K562 (cell line): ENCODE data around the gene ABCB10. TPM values are rescaled to one million over a fixed set of nuclear protein-coding genes. Genes with fewer than 3 reads are reported as not detected.

Experiments
- BDP1 ChIP-seq: IDR thresholded peaks from 3 replicates; pipeline ENCODE4 v1.6.1; 2011; ENCODE audit not compliant: insufficient read length, insufficient read depth
- HDAC8 ChIP-seq: fragments of 450-650 bp; IDR thresholded peaks from 2 replicates; pipeline ENCODE4 v1.6.1; 2016; ENCODE audit warnings: mild to moderate bottlenecking, missing genetic modification characterization, moderate library complexity, missing compliant biosample characterization
- JUN ChIP-seq, 2 experiments: sonication (generic) in 1 of 2; formaldehyde crosslinking in 1 of 2; IDR thresholded peaks; 2 replicates each; pipeline versions ENCODE4 v1.6.1 to v1.8.0; 2012 to 2022; ENCODE audit warnings: borderline replicate concordance in 2 of 2, mild to moderate bottlenecking in 2 of 2, improper control_type of control experiment in 1 of 2, low read depth in 1 of 2, low read length in 1 of 2, missing genetic modification reagents in 1 of 2
- L3MBTL2 ChIP-seq: fragments of 450-650 bp; IDR thresholded peaks from 2 replicates; pipeline ENCODE4 v1.6.1; 2016; ENCODE audit warnings: mild to moderate bottlenecking, moderate library complexity
- NR2F6 ChIP-seq: fragments of 450-650 bp; formaldehyde crosslinking; IDR thresholded peaks from 2 replicates; pipeline ENCODE4 v1.4.0; 2020; ENCODE audit warnings: mild to moderate bottlenecking
- POLR2H ChIP-seq: IDR thresholded peaks from 2 replicates; pipeline ENCODE4 v1.6.1; 2016; ENCODE audit warnings: missing genetic modification characterization, low read depth, mild to moderate bottlenecking, control low read depth, missing compliant biosample characterization, moderate library complexity
- STAG1 ChIP-seq: sonication (generic); formaldehyde crosslinking; IDR thresholded peaks from 2 replicates; pipeline ENCODE4 v1.5.0; 2020; ENCODE audit warnings: missing genetic modification reagents, borderline replicate concordance
- TEAD1 ChIP-seq, 2 experiments: fragments of 450-650 bp in 1 of 2; sonication (generic) in 1 of 2; formaldehyde crosslinking; IDR thresholded peaks; 2 replicates each; pipeline versions ENCODE4 v1.4.0 to v1.8.0; 2020 to 2022; ENCODE audit warnings: mild to moderate bottlenecking in 2 of 2, missing genetic modification reagents in 1 of 2
- ZBTB1 ChIP-seq: sonication (generic); formaldehyde crosslinking; IDR thresholded peaks from 2 replicates; pipeline ENCODE4 v1.8.1; 2023; ENCODE audit warnings: missing genetic modification reagents, low read depth, mild to moderate bottlenecking, borderline replicate concordance
- ZNF121 ChIP-seq: sonication (generic); formaldehyde crosslinking; conservative IDR thresholded peaks from 2 replicates; pipeline ENCODE4 v1.8.0; 2022; ENCODE audit warnings: missing genetic modification reagents
- ZNF444 ChIP-seq: fragments of 250-450 bp; sonication (Bioruptor Pico); IDR thresholded peaks from 2 replicates; pipeline ENCODE4 v1.4.0; 2020; ENCODE audit warnings: mild to moderate bottlenecking, moderate library complexity
- polyA plus RNA-seq, 8 experiments: library from polyadenylated mRNA; depleted of rRNA in 4 of 8; stranded (reverse) in 5 of 8; unstranded in 3 of 8; fragments of >200 nt; fragmentation: Nextera tagmentation in 2 of 8; fragmentation: Illumina TruSeq in 1 of 8; extraction: Ambion mirVana in 2 of 8; extraction: Trizol in 1 of 8; gene quantifications; 2 replicates each; pipeline versions ENCODE4 v1.2.1 to v1.2.3, GENCODE V29; 2011 to 2014; ENCODE audit warnings: inconsistent platforms in 1 of 8, missing spikeins in 1 of 8
- total RNA-seq, 7 experiments: library from RNA; depleted of rRNA in 6 of 7; stranded (reverse); fragments of >200 nt in 6 of 7; fragmentation: Illumina TruSeq in 2 of 7; extraction: Trizol in 2 of 7; gene quantifications; 2 replicates each; pipeline versions ENCODE4 v1.2.1 to v1.2.3, GENCODE V29; 2011 to 2021; ENCODE audit warnings: low replicate concordance in 1 of 7
- TF ChIP-seq, protein P1 (sequence below): sonication (generic); formaldehyde crosslinking; IDR thresholded peaks from 2 replicates; pipeline ENCODE4 v1.8.0; 2022; ENCODE audit warnings: missing genetic modification reagents, mild to moderate bottlenecking, borderline replicate concordance
- TF ChIP-seq, protein P2 (sequence below): sonication (generic); formaldehyde crosslinking; IDR thresholded peaks from 2 replicates; pipeline ENCODE4 v1.5.0; 2020; ENCODE audit warnings: missing genetic modification reagents
- TF ChIP-seq, protein P3 (sequence below), 2 experiments: fragments of 250-450 bp in 1 of 2; fragments of 450-650 bp in 1 of 2; sonication (Bioruptor Pico) in 1 of 2; IDR thresholded peaks; 2 replicates each; pipeline versions ENCODE4 v1.6.1 to v1.8.0; 2016 to 2021; ENCODE audit warnings: mild to moderate bottlenecking in 2 of 2, moderate library complexity in 2 of 2, missing compliant biosample characterization in 1 of 2, missing genetic modification characterization in 1 of 2
- TF ChIP-seq, protein P4 (sequence below): fragments of 250-450 bp; sonication (Bioruptor Pico); IDR thresholded peaks from 2 replicates; pipeline ENCODE4 v1.5.0; 2021; ENCODE audit warnings: mild to moderate bottlenecking, borderline replicate concordance
- TF ChIP-seq, protein P5 (sequence below): sonication (generic); formaldehyde crosslinking; IDR thresholded peaks from 2 replicates; pipeline ENCODE4 v1.8.1; 2023; ENCODE audit warnings: mild to moderate bottlenecking, missing genetic modification reagents

ABCB10 gene
- total and polyA plus RNA-seq, 9 of the 15 experiments (the other 6 are each of a cell fraction or from before 2014, with no cell fraction given) = 12.4 to 54.8 (median 36.4) TPM

DNA sequence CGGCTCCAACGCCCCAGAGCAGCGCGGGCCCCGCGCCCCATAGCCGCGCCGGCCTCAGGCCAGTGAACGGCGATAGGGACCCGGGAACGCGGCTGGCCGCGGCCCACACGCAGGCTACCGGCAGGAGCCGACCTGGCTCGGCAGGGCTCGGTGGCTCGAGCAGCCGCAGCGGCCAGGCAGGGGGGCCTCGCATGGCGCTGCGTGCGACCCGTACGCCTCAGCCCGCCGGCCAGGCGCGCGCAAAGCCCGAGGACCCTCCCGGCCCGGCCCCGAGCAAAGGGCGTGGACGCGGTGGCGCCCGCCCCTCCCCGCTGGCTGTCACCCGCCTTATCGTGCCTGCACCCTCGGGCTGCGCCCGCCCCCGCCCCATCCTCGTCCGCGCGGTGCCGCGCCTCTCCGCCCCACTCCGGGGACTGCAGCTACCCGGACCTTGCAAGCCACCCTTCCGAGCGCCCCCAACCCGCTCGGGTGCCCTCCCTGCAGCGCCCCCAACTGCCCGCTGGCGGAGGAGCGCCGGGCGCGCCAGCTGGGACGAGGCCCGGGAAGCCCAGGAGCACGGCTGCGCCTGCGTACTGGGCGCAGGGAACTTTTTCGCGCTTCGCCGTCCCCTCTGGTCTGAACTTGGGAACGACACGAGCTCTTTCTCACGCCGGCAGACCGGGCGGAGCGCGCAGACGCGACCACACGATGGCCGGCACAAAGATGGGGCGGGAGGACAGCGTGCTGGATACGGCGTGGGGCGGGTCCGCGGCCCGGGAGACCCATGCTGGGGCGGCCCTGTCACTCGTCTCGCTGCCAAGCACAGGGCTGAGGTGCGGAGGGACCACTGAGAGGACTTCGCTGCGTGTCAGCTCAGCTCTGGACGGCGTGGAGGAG, at the start of gene ABCB10 (continued):
- TF ChIP-seq BDP1 (no peak), ZNF444 (no peak), STAG1 (CRISPR knock-in tag) (no peak), NR2F6 (no peak), HDAC8 (tag) (0 out of 2 replicates have a peak, but pooled peaks have one; percentile 35), ZBTB1 (no peak; the same call in 1 of the 2 replicates), TEAD1 (CRISPR knock-in tag; IDR thresholded peaks at IDR 0.05) (peak; percentile 36 to 90; a peak in 2 of 4 replicates), L3MBTL2 (peak; percentile 77), JUN (IDR thresholded peaks at IDR 0.05; ENCODE audit: borderline replicate concordance, low read depth, low read length) (peak; percentile 64; the same call in 1 of the 2 replicates), JUN (CRISPR knock-in tag; IDR thresholded peaks at IDR 0.05; ENCODE audit: borderline replicate concordance) (peak; percentile 65; the same call in 1 of the 2 replicates), POLR2H (tag) (no peak), ZNF121 (CRISPR knock-in tag) (no peak)
- TF ChIP-seq, protein P1, sequence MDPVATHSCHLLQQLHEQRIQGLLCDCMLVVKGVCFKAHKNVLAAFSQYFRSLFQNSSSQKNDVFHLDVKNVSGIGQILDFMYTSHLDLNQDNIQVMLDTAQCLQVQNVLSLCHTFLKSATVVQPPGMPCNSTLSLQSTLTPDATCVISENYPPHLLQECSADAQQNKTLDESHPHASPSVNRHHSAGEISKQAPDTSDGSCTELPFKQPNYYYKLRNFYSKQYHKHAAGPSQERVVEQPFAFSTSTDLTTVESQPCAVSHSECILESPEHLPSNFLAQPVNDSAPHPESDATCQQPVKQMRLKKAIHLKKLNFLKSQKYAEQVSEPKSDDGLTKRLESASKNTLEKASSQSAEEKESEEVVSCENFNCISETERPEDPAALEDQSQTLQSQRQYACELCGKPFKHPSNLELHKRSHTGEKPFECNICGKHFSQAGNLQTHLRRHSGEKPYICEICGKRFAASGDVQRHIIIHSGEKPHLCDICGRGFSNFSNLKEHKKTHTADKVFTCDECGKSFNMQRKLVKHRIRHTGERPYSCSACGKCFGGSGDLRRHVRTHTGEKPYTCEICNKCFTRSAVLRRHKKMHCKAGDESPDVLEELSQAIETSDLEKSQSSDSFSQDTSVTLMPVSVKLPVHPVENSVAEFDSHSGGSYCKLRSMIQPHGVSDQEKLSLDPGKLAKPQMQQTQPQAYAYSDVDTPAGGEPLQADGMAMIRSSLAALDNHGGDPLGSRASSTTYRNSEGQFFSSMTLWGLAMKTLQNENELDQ (CRISPR knock-in tag) = no peak; the same call in 1 of the 2 replicates
- TF ChIP-seq, protein P2, sequence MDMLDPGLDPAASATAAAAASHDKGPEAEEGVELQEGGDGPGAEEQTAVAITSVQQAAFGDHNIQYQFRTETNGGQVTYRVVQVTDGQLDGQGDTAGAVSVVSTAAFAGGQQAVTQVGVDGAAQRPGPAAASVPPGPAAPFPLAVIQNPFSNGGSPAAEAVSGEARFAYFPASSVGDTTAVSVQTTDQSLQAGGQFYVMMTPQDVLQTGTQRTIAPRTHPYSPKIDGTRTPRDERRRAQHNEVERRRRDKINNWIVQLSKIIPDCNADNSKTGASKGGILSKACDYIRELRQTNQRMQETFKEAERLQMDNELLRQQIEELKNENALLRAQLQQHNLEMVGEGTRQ = no peak
- TF ChIP-seq, protein P3, sequence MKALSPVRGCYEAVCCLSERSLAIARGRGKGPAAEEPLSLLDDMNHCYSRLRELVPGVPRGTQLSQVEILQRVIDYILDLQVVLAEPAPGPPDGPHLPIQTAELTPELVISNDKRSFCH (CRISPR knock-in tag; IDR thresholded peaks at IDR 0.05) = no peak
- TF ChIP-seq, protein P3 (tag; IDR thresholded peaks at IDR 0.05) = no peak
- TF ChIP-seq, protein P4, sequence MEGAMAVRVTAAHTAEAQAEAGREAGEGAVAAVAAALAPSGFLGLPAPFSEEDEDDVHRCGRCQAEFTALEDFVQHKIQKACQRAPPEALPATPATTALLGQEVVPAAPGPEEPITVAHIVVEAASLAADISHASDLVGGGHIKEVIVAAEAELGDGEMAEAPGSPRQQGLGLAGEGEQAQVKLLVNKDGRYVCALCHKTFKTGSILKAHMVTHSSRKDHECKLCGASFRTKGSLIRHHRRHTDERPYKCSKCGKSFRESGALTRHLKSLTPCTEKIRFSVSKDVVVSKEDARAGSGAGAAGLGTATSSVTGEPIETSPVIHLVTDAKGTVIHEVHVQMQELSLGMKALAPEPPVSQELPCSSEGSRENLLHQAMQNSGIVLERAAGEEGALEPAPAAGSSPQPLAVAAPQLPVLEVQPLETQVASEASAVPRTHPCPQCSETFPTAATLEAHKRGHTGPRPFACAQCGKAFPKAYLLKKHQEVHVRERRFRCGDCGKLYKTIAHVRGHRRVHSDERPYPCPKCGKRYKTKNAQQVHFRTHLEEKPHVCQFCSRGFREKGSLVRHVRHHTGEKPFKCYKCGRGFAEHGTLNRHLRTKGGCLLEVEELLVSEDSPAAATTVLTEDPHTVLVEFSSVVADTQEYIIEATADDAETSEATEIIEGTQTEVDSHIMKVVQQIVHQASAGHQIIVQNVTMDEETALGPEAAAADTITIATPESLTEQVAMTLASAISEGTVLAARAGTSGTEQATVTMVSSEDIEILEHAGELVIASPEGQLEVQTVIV (CRISPR knock-in tag) = no peak
- TF ChIP-seq, protein P5, sequence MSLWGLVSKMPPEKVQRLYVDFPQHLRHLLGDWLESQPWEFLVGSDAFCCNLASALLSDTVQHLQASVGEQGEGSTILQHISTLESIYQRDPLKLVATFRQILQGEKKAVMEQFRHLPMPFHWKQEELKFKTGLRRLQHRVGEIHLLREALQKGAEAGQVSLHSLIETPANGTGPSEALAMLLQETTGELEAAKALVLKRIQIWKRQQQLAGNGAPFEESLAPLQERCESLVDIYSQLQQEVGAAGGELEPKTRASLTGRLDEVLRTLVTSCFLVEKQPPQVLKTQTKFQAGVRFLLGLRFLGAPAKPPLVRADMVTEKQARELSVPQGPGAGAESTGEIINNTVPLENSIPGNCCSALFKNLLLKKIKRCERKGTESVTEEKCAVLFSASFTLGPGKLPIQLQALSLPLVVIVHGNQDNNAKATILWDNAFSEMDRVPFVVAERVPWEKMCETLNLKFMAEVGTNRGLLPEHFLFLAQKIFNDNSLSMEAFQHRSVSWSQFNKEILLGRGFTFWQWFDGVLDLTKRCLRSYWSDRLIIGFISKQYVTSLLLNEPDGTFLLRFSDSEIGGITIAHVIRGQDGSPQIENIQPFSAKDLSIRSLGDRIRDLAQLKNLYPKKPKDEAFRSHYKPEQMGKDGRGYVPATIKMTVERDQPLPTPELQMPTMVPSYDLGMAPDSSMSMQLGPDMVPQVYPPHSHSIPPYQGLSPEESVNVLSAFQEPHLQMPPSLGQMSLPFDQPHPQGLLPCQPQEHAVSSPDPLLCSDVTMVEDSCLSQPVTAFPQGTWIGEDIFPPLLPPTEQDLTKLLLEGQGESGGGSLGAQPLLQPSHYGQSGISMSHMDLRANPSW = peak; percentile 12; the same call in 1 of the 2 replicates
